Tibial nerve (tissue), 4 donors: ENCODE data around the gene GRHPR.

Experiments used
- EP300 ChIP-seq, 2 donors: sonication (generic); formaldehyde crosslinking; IDR thresholded peaks; one replicate each; pipeline ENCODE4 v1.6.1; 2017; ENCODE audit warnings: antibody characterized with exemption in 2 of 2, mild to moderate bottlenecking in 1 of 2
- POLR2A ChIP-seq, 2 donors: fragments of 450-650 bp; IDR thresholded peaks; one replicate each; pipeline ENCODE4 v1.6.1; 2017; ENCODE audit warnings: antibody characterized with exemption in 2 of 2, mild to moderate bottlenecking in 2 of 2, moderate library complexity in 2 of 2
- TF ChIP-seq, protein P1 (sequence below), 5 experiments: fragments of 200-600 bp in 3 of 5; fragments of 450-650 bp in 2 of 5; sonication (generic) in 3 of 5; IDR thresholded peaks; one replicate each; pipeline ENCODE4 v1.5.1; 2016 to 2019; ENCODE audit warnings: antibody characterized with exemption in 5 of 5, mild to moderate bottlenecking in 3 of 5, moderate library complexity in 2 of 5

DNA sequence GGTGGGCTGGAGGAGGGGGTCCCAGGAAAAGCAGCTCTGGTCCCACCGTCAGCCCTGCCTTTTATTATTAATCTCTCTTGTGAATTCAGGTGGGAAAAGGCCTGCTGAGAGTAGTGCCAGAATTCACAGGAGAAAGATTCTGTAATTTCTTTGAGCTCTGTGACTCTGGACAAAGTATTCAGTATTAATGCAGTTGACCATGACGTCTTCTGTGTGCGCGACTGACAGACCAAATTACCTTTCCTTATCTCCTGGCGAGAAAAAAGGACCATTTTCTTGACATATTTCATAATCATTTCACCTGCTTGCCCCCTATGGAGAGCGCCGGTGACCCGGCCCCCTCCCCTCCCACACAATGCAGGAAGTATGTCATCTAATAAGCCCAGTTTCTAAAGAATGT, 26.8 kb upstream of the GRHPR start:
- TF ChIP-seq, protein P1, sequence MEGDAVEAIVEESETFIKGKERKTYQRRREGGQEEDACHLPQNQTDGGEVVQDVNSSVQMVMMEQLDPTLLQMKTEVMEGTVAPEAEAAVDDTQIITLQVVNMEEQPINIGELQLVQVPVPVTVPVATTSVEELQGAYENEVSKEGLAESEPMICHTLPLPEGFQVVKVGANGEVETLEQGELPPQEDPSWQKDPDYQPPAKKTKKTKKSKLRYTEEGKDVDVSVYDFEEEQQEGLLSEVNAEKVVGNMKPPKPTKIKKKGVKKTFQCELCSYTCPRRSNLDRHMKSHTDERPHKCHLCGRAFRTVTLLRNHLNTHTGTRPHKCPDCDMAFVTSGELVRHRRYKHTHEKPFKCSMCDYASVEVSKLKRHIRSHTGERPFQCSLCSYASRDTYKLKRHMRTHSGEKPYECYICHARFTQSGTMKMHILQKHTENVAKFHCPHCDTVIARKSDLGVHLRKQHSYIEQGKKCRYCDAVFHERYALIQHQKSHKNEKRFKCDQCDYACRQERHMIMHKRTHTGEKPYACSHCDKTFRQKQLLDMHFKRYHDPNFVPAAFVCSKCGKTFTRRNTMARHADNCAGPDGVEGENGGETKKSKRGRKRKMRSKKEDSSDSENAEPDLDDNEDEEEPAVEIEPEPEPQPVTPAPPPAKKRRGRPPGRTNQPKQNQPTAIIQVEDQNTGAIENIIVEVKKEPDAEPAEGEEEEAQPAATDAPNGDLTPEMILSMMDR (IDR thresholded peaks at IDR 0.05), result no peak
- no peak for TF ChIP-seq POLR2A (IDR thresholded peaks at IDR 0.05)
- TF ChIP-seq EP300 (IDR thresholded peaks at IDR 0.05), result no peak
